Mesenteric fat pad (tissue), 1 donor: Measurements from ENCODE around the gene METRN. TPM values are rescaled to one million over a fixed set of nuclear protein-coding genes. Genes with fewer than 3 reads are reported as not detected.

Experiments
- total RNA-seq: library from RNA; stranded (reverse); fragmentation: NEBNext Ultra II Directional; extraction: Animal tissue kit (Norgen Biotek cat#: 25700); gene quantifications from one replicate; pipeline ENCODE4 v1.2.1, GENCODE V29; 2021
- donor health status: DM: yes; HTN: yes; CAD: no.

Gene METRN
- total RNA-seq, 1 donor from 2014 or later, result 30.3 TPM

Other genes starting within 250 kb of the METRN start
- gene CAPN15, start 187.4 kb upstream of the METRN start, total RNA-seq, result 49.2 TPM
- not detected for gene PRR35, start 154.7 kb upstream of the METRN start, total RNA-seq
- gene NHLRC4, start 148.1 kb upstream of the METRN start, total RNA-seq, result 1.3 TPM
- 32.4 TPM for gene PIGQ, start 145.2 kb upstream of the METRN start, total RNA-seq
- 17.3 TPM for gene RAB40C, start 125.1 kb upstream of the METRN start, total RNA-seq
- gene WFIKKN1, start 84.1 kb upstream of the METRN start, total RNA-seq, result 0.55 TPM
- gene METTL26, start 78.8 kb upstream of the METRN start, total RNA-seq, result 62.2 TPM
- gene MCRIP2, start 73.3 kb upstream of the METRN start, total RNA-seq, result 34.7 TPM
- 21.1 TPM for gene WDR90, start 65.8 kb upstream of the METRN start, total RNA-seq
- gene RHOT2, start 47.0 kb upstream of the METRN start, total RNA-seq, result 73.9 TPM
- 0.84 TPM for gene RHBDL1, start 39.4 kb upstream of the METRN start, total RNA-seq
- gene STUB1, start 34.7 kb upstream of the METRN start, total RNA-seq, result 109 TPM
- gene JMJD8, start 30.8 kb upstream of the METRN start, total RNA-seq, result 55.3 TPM
- gene WDR24, start 24.7 kb upstream of the METRN start, total RNA-seq, result 8.1 TPM
- not detected for gene FBXL16, start 9.3 kb upstream of the METRN start, total RNA-seq
- gene ANTKMT, start 6.0 kb downstream of the METRN start, total RNA-seq, result 30.9 TPM
- 1.0 TPM for gene CCDC78, start 11.3 kb downstream of the METRN start, total RNA-seq
- gene HAGHL, start 12.0 kb downstream of the METRN start, total RNA-seq, result 7.4 TPM
- 21.0 TPM for gene CIAO3, start 25.9 kb downstream of the METRN start, total RNA-seq
- not detected for gene MSLN, start 45.6 kb downstream of the METRN start, total RNA-seq
- 16.8 TPM for gene RPUSD1, start 73.3 kb downstream of the METRN start, total RNA-seq
- gene CHTF18, start 73.5 kb downstream of the METRN start, total RNA-seq, result 5.6 TPM
- gene GNG13, start 85.6 kb downstream of the METRN start, total RNA-seq, result not detected